Measurements from ENCODE around the gene PBX4.

PBX4 gene

GRCh38 chr19:19588546-19588945 is 29.9 kb downstream of the PBX4 start:
- DNase-seq (ENCODE audit: low spot score): no peak

DNA sequence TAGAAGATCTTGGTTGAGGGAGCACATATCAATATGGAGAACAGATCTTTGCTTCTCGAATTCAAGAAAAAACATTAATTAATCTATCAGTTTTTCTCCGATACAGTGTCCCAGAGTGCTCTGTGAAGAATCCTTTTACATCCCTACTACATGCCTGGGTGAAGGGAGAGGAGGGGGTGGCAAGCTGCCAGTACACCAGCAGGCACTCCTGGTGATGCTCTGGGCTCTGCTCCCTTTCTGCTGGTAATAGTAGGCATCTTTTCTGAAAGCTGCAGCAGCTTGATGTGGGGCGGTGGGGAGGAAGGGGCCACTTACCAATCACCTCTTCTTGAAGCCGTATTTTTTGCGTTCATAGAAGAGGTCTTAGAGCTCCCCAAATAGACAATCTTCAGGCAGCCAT is 30.7 kb downstream of the PBX4 start:
- no peak for DNase-seq (ENCODE audit: low spot score)

DNA sequence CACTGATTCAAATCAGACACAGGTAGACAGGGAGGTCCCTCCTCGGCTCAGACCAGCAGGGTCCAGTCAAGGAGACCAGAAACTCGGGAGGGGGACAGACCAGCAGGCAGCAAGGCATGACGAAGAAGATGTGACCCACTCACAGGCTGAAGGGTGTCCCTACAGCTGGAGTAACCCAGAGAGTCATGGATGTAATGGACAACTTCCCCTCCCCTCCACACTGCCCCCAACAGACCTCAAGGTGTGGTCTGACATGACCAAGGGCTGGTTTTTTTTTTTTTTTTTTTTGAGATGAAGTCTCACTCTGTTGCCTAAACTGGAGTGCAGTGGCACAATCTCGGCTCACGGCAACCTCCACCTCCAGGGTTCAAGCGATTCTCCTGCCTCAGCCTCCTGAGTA is 34.1 kb downstream of the PBX4 start:
- DNase-seq (ENCODE audit: low spot score): no peak

GRCh38 chr19:19582471-19582870 is 36.0 kb downstream of the PBX4 start:
- no peak for DNase-seq (ENCODE audit: low spot score)

- no peak for DNase-seq (ENCODE audit: low spot score)
These were observed 37.1 kb downstream of the PBX4 start for GRCh38 chr19:19581391-19581790.

- no peak for DNase-seq (ENCODE audit: low spot score)
These were observed 38.1 kb downstream of the PBX4 start for GRCh38 chr19:19580418-19580817.

- DNase-seq (ENCODE audit: low spot score): no peak
These were observed 38.7 kb downstream of the PBX4 start for GRCh38 chr19:19579533-19580361.

- DNase-seq (ENCODE audit: low spot score): no peak
These were observed 40.2 kb downstream of the PBX4 start for GRCh38 chr19:19578252-19578651.

DNA sequence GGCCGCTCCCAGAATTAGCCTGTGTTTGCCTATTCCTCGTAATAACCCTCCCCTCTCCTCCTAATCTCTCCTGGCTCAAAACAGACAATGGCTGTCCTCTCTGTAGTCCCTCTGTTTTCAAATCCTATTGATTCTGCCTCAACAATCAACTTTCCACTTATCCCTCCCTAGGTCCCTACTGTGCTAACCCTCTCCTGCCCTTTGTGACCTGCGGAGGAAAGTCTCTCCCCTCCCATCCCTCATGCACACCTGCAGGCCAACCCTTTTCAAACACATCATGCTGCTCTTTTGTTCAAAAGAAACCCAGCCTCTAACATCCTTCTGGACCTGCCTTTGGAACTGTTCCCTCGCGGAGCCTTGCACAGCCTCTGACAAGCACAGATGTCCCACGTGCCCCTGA is 43.1 kb downstream of the PBX4 start:
- DNase-seq (ENCODE audit: low spot score): no peak

- DNase-seq (ENCODE audit: low spot score): no peak
These were observed 47.3 kb downstream of the PBX4 start for GRCh38 chr19:19571071-19571786.

DNA sequence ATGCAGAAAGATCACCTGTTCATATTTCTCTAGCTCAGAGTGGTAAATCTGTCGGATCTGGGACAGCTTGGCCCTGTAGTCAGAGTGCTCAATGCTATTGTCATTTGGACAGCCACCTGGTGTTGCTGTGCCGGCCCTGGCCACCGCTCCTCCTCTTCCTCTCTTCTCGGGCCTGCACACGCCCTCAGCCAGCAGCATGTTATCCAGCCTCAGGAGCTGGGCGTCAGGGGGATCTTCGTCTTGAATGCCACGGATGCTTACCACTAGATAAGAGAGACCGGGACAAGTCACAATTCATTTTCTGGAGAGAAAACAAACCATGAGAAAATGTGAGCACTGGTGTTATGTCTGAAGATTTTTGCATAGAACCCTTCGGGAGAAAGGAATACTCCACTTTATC is 47.9 kb downstream of the PBX4 start:
- no peak for DNase-seq (ENCODE audit: low spot score)

DNA sequence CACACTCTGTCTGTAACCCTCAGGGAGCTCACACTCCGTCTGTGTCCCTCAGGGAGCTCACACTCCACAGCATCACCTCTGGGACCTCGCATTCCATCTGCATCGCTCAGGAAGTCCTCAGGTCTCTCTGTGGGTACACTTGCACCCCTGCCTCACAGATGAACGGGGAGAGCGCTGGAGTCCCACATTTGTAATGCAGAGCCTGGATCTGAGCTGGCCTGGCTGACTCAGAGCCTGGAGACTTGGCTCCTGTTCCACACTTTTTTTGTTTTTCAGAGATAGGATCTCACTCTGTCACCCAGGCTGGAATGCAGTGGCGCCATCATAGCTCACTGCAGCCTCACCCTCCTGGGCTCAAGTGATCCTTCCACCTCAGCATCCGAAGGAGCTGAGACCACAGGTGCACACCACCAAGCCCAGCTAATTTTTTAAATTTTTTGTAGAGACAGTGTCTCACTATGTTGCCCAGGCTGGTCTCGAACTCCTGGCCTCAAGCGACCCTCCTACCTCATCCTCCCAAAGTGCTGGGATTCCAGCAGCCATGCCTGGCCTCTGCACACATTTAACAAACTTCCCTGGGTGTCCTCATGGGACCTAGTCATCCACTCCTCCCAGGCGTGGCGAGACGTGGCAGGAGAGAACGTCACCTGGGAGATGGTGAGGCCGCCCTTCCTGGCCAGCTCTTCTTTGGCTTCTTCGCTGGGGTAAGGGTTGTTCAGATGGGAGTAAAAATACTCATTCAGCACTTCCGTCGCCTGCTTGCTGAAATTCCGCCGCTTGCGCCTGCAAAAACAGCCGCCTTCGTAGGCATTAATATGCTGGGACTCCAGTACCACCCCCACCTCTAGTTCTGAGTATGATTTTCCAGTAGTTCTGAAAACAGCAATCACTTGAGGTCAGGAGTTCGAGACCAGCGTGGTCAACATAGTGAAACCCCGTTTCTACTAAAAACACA is 49.4 kb downstream of the PBX4 start:
- no peak for DNase-seq (ENCODE audit: low spot score)

GRCh38 chr19:19567391-19567790 is 51.1 kb downstream of the PBX4 start:
- DNase-seq (ENCODE audit: low spot score): no peak

- no peak for DNase-seq (ENCODE audit: low spot score)
These were observed 52.2 kb downstream of the PBX4 start for GRCh38 chr19:19566306-19566705.

- no peak for DNase-seq (ENCODE audit: low spot score)
These were observed 55.1 kb downstream of the PBX4 start for GRCh38 chr19:19563348-19563848.

DNA sequence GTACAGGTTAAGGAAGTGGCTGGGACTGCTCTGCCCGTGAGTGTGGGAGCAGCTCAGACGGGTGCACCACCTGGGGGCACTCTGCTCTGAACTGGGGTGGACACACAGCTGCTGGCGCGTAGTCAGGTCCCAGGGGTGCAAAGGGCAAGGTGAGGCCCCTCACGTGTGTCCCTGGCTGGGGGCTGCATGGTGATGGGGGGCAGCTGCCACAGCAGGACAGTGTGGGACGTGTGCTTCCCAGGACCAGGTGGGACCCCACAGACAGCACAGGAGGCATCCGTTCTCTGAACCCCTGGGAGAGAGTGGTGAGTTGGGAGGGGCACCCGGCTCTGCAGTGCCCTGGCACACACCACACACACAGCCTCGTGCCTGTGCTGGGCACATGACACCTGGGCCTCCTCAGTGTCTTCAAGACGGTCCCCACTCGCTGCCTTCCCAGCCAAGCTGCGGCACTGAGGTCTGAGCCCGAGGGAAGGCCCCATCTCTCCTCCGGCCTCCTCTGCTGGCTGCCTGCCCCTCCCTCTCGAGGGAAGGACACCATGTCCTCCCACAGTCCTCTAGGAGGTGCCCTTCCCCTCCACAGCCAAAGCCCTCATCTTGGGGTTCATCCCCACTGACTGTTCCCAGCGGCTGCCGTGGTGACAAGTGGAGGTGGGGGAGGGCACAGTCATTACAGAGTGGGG is 55.7 kb downstream of the PBX4 start:
- no peak for DNase-seq (ENCODE audit: low spot score)

DNA sequence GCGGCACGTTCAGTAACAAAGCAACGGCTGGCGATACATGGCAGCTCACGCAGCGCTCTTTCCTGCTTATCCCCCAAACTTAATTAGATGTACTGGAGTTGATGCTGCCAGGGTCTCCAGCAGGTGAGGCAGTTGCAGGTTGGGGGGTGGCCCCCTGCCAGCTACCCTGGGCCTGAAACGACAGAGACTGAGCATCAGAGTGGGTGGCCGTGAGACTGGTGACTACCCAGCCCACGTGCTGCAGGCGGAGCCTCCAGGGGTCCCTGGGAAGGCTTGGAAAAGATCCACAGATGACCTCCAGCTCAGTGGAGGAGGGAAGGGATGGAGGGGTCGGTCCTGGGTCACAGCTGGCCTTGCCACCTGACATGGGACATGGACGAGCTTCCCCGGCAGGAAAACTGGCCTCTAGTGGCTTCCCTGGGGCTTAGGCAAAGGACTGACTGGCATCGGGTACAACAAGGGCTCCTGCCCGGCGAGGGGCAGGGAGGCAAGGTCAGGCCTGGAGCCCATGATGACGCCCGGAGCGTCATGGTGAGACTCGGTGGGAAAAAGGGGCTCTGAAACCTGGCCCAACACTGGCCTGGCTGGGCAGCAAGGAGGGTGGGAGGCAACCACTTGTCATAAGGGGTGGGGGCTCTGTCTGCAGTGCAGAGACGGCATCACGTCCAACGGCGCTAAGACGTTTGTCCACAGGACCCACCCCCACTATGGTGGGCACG is 56.4 kb downstream of the PBX4 start:
- DNase-seq (ENCODE audit: low spot score): no peak

GRCh38 chr19:19559931-19560330 is 58.6 kb downstream of the PBX4 start:
- no peak for DNase-seq (ENCODE audit: low spot score)

GRCh38 chr19:19558636-19559035 is 59.9 kb downstream of the PBX4 start:
- DNase-seq (ENCODE audit: low spot score): no peak

DNA sequence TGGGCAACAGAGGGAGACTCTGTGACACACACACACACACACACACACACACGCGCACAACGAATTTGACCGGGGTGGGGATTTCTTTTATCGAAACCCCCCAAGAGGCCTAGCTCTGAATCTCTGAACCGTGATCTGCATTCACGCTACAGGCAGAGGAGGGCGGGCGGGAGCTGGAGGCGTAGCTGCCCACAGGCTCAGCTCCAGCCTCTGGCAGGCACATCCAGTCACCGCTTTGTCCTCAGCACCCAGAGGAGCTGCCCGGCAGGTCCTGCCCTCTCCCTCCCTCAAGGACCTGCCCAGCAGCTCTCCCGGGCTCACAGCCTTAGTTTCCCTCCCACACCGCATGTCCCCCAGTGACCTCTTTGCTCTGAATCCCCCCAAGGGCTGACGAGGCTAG is 60.4 kb downstream of the PBX4 start:
- no peak for DNase-seq (ENCODE audit: low spot score)
